Fibroblast of lung (primary cell): Measurements from ENCODE around the gene WNT2B. TPM values are rescaled to one million over a fixed set of nuclear protein-coding genes. Genes with fewer than 3 reads are reported as not detected.

Experiments
- DNase-seq, 2 donors: peaks; one replicate each; pipeline versions ENCODE4 v3.0.0 to v3.0.0-alpha.2; 2010; ENCODE audit warnings: low read depth in 2 of 2
- H2AFZ ChIP-seq: 2 replicates; pipeline ENCODE4 v1.5.1; 2012; ENCODE audit warnings: low read length, control low read depth, inconsistent platforms
- H3K27ac ChIP-seq: 2 replicates; pipeline ENCODE4 v1.5.1; 2011; ENCODE audit warnings: low read length, control low read depth; ENCODE audit not compliant: insufficient read depth
- H3K27me3 ChIP-seq: 2 replicates; pipeline ENCODE4 v1.5.1; 2011; ENCODE audit warnings: mild to moderate bottlenecking, low read length; ENCODE audit not compliant: control insufficient read depth, insufficient read depth
- H3K36me3 ChIP-seq: 2 replicates; pipeline ENCODE4 v1.5.1; 2011; ENCODE audit warnings: low read length; ENCODE audit not compliant: control insufficient read depth, insufficient read depth
- H3K4me1 ChIP-seq: 2 replicates; pipeline ENCODE4 v1.5.1; 2011; ENCODE audit warnings: low read length; ENCODE audit not compliant: control insufficient read depth, insufficient read depth; ENCODE audit errors: extremely low read depth
- H3K4me2 ChIP-seq: 2 replicates; pipeline ENCODE4 v1.5.1; 2011; ENCODE audit warnings: low read length, control low read depth; ENCODE audit not compliant: insufficient read depth; ENCODE audit errors: extremely low read depth
- H3K4me3 ChIP-seq, 4 experiments: fragments of 200-600 bp in 1 of 4; sonication (generic) in 1 of 4; replicated peaks in 1 of 4; 2 replicates each; pipeline ENCODE4 v1.5.1; 2011 to 2016; ENCODE audit warnings: low read length in 4 of 4, low read depth in 3 of 4, mild to moderate bottlenecking in 3 of 4, control low read depth in 2 of 4, inconsistent platforms in 1 of 4, mixed read lengths in 1 of 4; ENCODE audit not compliant: insufficient read depth in 1 of 4; ENCODE audit errors: control extremely low read depth in 1 of 4
- H3K79me2 ChIP-seq: 2 replicates; pipeline ENCODE4 v1.5.1; 2012; ENCODE audit warnings: mild to moderate bottlenecking, low read length, inconsistent platforms; ENCODE audit not compliant: control insufficient read depth, insufficient read depth
- H3K9ac ChIP-seq: 2 replicates; pipeline ENCODE4 v1.5.1; 2011; ENCODE audit warnings: mild to moderate bottlenecking, low read length, control low read depth; ENCODE audit not compliant: insufficient read depth
- H3K9me3 ChIP-seq: 2 replicates; pipeline ENCODE4 v1.5.1; 2012; ENCODE audit warnings: low read depth, low read length; ENCODE audit not compliant: control insufficient read depth, insufficient read depth
- H4K20me1 ChIP-seq: 2 replicates; pipeline ENCODE4 v1.5.1; 2011; ENCODE audit warnings: low read length; ENCODE audit not compliant: control insufficient read depth, insufficient read depth; ENCODE audit errors: extremely low read depth
- EZH2 ChIP-seq: IDR thresholded peaks from 2 replicates; pipeline ENCODE4 v1.5.1; 2012; ENCODE audit warnings: low read length, control low read depth, mild to moderate bottlenecking; ENCODE audit errors: missing control alignments
- polyA plus RNA-seq, 2 donors: library from polyadenylated mRNA; depleted of rRNA in 1 of 2; stranded (reverse) in 1 of 2; unstranded in 1 of 2; fragments of >200 nt; gene quantifications; 2 replicates each; pipeline ENCODE4 v1.2.1, GENCODE V29; 2011 to 2012; ENCODE audit warnings: missing spikeins in 1 of 2
- total RNA-seq: library from RNA; depleted of rRNA; stranded (reverse); fragments of >200 nt; gene quantifications from 2 replicates; pipeline ENCODE4 v1.2.1, GENCODE V29; 2014
- TF ChIP-seq, protein P1 (sequence below), 2 donors: IDR thresholded peaks in 1 of 2; conservative IDR thresholded peaks in 1 of 2; 1 replicate in 1 of 2; 2 replicates in 1 of 2; pipeline ENCODE4 v1.5.1; 2011 to 2012; ENCODE audit warnings: low read length in 2 of 2, control low read depth in 1 of 2, inconsistent platforms in 1 of 2, low read depth in 1 of 2, mild to moderate bottlenecking in 1 of 2

WNT2B gene
- total and polyA plus RNA-seq, 2 donors (not counting 1 experiment from before 2014, with no cell fraction given), result 2.0 to 3.5 TPM

DNA sequence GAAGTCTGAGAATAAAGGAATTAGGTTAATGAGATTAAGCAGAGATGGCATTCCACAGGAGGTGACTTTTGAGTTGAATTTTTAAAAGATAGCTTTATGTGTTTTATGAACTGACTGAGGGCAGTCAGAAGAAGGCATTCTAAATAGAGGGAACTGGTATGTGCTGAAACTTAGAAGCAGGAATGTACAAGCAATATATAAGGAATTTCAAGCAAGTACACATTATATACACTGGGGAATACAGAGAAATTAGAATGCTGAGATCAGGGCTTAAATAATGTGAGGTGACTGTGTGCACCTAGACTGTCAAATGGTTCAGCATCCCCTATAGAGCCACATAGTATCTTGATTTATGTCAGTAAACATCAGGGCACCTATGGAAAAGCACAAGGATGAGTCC lies 19.3 kb downstream of the WNT2B start:
- Histone ChIP-seq H3K79me2 (no peaks in the 10 kb centered on the region), H3K4me3 (no peak overlapping the region), H4K20me1 (no peaks in the 10 kb centered on the region), H3K4me2 (no peak overlapping the region), H3K36me3 (no peaks in the 10 kb centered on the region), H3K4me1 (peaks cover 17% of the 10 kb centered on the region), H3K9me3 (no peaks in the 10 kb centered on the region), H3K9ac (no peak overlapping the region), H2AFZ (no peak overlapping the region), H3K27me3 (no peaks in the 10 kb centered on the region), H3K27ac (no peak overlapping the region)
- peak in 1 of 2 donors; percentile 27 for DNase-seq
- TF ChIP-seq, protein P1, sequence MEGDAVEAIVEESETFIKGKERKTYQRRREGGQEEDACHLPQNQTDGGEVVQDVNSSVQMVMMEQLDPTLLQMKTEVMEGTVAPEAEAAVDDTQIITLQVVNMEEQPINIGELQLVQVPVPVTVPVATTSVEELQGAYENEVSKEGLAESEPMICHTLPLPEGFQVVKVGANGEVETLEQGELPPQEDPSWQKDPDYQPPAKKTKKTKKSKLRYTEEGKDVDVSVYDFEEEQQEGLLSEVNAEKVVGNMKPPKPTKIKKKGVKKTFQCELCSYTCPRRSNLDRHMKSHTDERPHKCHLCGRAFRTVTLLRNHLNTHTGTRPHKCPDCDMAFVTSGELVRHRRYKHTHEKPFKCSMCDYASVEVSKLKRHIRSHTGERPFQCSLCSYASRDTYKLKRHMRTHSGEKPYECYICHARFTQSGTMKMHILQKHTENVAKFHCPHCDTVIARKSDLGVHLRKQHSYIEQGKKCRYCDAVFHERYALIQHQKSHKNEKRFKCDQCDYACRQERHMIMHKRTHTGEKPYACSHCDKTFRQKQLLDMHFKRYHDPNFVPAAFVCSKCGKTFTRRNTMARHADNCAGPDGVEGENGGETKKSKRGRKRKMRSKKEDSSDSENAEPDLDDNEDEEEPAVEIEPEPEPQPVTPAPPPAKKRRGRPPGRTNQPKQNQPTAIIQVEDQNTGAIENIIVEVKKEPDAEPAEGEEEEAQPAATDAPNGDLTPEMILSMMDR (conservative IDR thresholded peaks at IDR 0.05 in 1 of 2, IDR thresholded peaks at IDR 0.05 in 1 of 2; ENCODE audit: low read depth in 1 of 2, low read length in 2 of 2), result no peak

DNA sequence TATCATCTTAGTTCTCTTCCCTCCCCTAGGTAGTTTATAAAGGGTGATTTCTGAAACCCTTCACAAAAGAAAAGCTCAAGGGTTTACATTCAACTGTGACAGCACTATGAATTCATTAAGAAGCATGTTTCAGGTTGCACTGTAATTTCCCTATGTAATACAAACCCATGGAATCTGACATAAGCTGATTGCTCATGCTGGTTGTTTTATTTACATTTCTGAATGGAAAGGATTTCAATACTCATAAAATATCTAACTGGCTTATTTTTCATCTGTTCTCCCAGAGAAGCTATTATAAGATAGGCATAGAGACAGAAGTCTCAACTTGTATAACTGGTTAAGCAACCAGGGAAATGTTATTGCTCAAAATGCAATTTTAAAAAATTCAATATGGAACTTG lies 20.5 kb downstream of the WNT2B start:
- Histone ChIP-seq H2AFZ (no peak overlapping the region), H4K20me1 (no peaks in the 10 kb centered on the region), H3K9me3 (no peaks in the 10 kb centered on the region), H3K4me1 (peaks cover 17% of the 10 kb centered on the region), H3K4me2 (no peak overlapping the region), H3K4me3 (no peak overlapping the region), H3K79me2 (no peaks in the 10 kb centered on the region), H3K27ac (no peak overlapping the region), H3K27me3 (no peaks in the 10 kb centered on the region), H3K9ac (no peak overlapping the region), H3K36me3 (no peaks in the 10 kb centered on the region)
- peak; percentile 34 to 69 for DNase-seq
- TF ChIP-seq EZH2, result no peak
- TF ChIP-seq, protein P1 (conservative IDR thresholded peaks at IDR 0.05 in 1 of 2, IDR thresholded peaks at IDR 0.05 in 1 of 2; ENCODE audit: low read depth in 1 of 2, low read length in 2 of 2), result no peak

DNA sequence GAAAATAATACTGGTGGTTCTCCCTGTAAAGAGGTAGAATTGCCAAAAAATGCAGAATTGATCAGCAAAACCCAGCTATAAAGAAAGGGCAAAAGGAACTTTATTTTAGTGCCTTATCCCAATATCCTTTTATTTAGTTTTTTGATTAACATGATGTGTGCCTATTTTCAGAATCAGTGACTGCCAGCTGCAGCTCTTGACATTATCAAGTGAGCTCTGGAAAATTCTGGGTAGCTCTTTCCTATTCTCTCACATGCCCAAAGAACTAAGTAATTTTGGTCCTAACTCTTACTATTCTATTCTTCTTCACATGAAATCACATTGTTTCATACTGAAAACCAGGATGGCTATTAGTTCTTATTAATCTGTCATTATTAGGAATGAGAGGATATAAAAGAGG lies 22.1 kb downstream of the WNT2B start:
- Histone ChIP-seq H3K4me3 (no peak overlapping the region), H3K27me3 (no peaks in the 10 kb centered on the region), H3K9me3 (no peaks in the 10 kb centered on the region), H3K79me2 (no peaks in the 10 kb centered on the region), H3K27ac (no peak overlapping the region), H2AFZ (no peak overlapping the region), H4K20me1 (no peaks in the 10 kb centered on the region), H3K4me2 (no peak overlapping the region), H3K36me3 (peaks cover 1% of the 10 kb centered on the region), H3K9ac (no peak overlapping the region), H3K4me1 (peaks cover 17% of the 10 kb centered on the region)
- no peak for DNase-seq
- TF ChIP-seq EZH2, result no peak
- TF ChIP-seq, protein P1 (conservative IDR thresholded peaks at IDR 0.05 in 1 of 2, IDR thresholded peaks at IDR 0.05 in 1 of 2; ENCODE audit: low read depth in 1 of 2, low read length in 2 of 2), result no peak
